Fibroblast of pulmonary artery (primary cell): ENCODE measurements around the gene TREML2.

Source experiments
- DNase-seq: peaks from one replicate; pipeline ENCODE4 v3.0.0-alpha.2; 2010; ENCODE audit warnings: low read depth
- H3K4me3 ChIP-seq: replicated peaks from 2 replicates; pipeline ENCODE4 v1.5.1; 2011; ENCODE audit warnings: low read depth, mild to moderate bottlenecking, control low read depth, low read length, moderate library complexity
- TF ChIP-seq, protein P1 (sequence below): IDR thresholded peaks from 2 replicates; pipeline ENCODE4 v1.5.1; 2011; ENCODE audit warnings: mild to moderate bottlenecking, control low read depth, low read length, inconsistent platforms; ENCODE audit errors: missing control alignments

TREML2 gene

DNA sequence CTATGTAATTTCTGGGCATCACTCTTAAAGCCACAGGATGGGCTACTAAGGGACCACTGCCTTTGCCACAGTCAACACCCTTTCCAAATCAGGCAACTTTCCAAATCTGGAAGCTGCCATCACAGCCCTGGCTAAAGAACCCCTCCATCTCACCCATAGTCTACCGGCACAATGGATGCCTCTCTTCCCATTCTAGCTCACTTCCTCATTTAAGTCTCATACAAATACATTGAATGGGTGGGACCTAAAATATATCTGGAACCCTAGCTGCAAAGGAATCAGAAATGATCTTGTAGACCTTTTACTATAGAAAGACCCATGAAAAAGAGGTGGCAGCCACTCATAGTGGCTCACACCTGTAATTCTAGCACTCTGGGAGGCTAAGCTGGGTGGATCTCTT is 23.9 kb upstream of the TREML2 start:
- DNase-seq = no peak
- TF ChIP-seq, protein P1, sequence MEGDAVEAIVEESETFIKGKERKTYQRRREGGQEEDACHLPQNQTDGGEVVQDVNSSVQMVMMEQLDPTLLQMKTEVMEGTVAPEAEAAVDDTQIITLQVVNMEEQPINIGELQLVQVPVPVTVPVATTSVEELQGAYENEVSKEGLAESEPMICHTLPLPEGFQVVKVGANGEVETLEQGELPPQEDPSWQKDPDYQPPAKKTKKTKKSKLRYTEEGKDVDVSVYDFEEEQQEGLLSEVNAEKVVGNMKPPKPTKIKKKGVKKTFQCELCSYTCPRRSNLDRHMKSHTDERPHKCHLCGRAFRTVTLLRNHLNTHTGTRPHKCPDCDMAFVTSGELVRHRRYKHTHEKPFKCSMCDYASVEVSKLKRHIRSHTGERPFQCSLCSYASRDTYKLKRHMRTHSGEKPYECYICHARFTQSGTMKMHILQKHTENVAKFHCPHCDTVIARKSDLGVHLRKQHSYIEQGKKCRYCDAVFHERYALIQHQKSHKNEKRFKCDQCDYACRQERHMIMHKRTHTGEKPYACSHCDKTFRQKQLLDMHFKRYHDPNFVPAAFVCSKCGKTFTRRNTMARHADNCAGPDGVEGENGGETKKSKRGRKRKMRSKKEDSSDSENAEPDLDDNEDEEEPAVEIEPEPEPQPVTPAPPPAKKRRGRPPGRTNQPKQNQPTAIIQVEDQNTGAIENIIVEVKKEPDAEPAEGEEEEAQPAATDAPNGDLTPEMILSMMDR = no peak
- H3K4me3 ChIP-seq = no peak overlapping the region

DNA sequence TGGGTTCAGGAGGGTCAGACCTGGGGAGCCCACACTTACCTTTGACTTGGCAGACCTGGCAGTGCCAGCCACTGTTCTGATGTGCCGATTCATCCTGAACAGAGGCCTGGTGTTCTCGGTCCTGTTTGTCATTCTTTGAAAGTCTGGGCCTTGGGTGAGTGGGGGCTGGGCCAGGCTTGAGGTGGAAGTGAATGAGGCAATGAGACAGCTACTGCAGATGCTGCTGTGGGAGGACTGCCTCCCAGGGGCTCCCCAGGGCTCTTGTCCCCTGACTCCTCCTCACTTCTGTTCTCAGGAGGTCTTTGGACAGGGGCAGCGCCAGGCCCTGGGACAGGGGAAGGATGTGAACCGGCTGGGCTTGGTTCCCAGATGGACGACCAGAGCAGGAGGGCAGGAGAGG is 21.6 kb upstream of the TREML2 start:
- H3K4me3 ChIP-seq = no peak overlapping the region
- no peak for DNase-seq
- TF ChIP-seq, protein P1 = no peak

DNA sequence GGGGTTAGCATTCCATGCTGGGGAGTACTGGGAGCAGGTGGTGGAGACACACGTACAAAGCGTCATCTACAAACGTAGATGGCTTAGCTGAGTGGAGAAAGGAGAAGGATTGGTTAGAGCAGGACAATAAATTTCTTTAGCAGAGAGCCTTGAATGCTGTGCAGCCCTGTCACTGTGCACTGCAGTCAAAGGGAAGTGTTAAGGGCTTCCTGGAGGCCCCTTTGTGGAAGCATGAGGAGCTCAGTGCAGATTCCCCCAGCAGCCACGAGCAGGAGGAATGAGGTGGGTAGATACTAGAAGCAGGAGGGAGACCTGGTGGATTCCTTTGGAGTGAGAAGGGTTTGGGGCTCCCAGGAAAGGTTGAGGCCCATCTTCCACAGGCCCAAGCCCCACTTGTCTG is 21.1 kb upstream of the TREML2 start:
- DNase-seq = no peak
- TF ChIP-seq, protein P1 = no peak
- no peak overlapping the region for H3K4me3 ChIP-seq

DNA sequence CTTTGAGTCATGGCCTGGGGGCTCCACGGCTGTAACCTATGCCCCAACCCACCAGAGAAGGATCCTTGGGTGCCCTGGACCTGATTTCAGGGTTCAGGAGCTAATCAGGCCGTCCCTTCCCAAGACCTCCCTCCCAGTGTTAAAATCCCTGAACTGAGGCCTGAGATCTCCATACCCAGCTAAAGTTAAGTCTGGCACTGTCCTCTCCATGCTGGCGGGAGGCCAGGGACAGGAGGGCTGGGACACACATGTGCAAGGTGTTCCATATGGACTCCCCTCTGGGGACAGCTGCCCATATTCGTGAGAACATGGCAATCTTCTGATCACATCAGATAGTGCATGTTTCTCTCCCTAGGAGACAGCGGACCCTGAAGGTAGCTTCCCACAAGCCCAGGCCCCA is 15.7 kb upstream of the TREML2 start:
- TF ChIP-seq, protein P1 = no peak
- H3K4me3 ChIP-seq = no peak overlapping the region
- no peak for DNase-seq

DNA sequence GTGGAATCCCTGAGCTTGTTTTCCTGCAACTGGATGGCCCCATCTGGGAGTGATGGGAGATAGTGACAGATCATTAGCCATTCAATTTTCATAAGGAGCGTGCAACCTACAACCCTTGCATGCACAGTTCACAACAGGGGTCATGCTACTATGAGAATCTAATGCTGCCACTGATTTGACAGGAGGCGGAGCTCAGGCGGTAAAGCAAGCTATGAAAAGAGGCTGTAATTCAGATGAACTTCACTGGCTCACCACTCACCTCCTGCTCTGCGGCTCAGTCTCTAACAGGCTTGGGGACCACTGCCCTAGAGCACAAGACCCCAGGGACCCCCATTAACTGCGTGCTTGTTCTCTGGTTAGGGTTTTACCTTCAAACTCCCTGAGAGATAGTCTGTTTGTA is 14.8 kb upstream of the TREML2 start:
- DNase-seq = no peak
- no peak overlapping the region for H3K4me3 ChIP-seq
- TF ChIP-seq, protein P1 = no peak

DNA sequence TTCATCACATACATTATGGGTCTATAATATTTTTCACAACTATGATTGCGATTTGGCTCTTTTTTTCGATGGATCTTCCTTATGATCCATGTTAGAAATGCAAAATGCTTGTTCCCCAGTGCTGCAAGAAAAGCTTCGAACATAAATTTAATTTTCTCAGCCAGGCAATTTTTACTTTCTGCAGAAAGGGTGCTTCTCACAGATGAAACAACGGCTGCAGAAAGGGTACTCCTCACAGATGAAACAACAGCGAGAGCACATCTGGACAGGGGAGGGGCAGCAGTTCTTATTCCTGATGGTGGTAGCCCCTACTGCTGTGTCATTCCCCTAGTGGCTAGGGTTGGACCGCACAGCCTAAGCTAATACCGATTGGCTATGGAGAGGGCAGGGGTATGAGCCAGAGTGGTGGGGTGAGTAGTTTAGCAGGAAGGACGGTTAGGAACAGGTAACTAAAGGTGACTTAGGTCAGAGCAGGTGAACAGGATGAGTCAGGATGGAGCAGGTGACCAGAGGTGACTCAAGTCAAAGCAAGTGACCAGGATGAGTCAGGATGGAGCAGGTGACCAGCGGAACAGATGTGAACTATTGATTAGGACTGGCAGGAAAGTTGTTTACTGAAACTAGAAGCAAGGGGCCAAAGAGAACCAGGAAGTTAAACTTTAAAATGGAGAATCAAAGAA is 13.8 kb upstream of the TREML2 start:
- H3K4me3 ChIP-seq = no peak overlapping the region
- TF ChIP-seq, protein P1 = no peak
- no peak for DNase-seq

DNA sequence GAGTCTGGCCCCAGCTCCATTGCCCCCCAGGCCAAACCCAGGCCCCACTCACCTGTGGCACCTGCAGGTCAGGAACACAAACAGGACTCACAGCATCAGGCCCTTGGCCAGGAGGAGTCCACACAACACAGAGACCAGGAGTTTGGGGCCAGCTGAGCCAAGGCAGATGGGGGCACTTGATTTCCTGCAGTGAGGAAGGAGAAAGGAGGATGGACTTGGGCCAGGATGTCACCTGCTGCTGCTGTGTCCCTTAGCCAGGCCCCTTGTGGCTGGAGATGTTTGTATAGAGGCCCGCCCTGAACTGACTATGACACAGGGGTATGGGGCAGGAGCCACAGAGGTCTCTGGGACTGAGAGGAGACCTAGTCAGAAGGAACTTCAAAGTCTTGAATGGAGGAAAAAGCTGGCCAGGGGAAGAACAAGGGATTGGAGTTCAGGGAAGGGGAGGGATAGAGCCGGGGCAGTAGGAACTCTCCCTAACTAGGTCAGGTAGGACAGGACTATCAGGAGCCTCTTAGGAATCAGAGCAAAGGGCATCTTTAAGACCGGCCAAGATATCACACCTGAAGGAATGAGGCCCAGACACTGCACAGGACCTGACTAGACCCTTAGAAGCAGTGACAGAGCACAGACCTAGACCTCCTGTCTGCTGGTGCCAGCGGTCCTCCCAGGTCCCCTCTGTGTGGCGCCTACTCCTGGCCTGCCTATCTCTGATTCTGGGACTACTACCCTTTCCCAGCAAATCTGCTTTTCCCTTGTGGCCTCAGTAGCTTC is 8.8 kb upstream of the TREML2 start:
- DNase-seq = no peak
- H3K4me3 ChIP-seq = no peak overlapping the region
- TF ChIP-seq, protein P1 = no peak
